A673 (cell line): Measurements from ENCODE around the gene EEPD1. TPM values are rescaled to one million over a fixed set of nuclear protein-coding genes. Genes with fewer than 3 reads are reported as not detected.
A peak's percentile ranks its signal among the peaks of the same experiment; 100 is the strongest.
"Not testable (repeated sequence)": the region's sequence is repeated elsewhere in the genome, so short reads cannot be mapped to it uniquely, and the experiment has no call there.

Experiments used
- BruUV-seq: library from RNA; stranded (reverse); fragments of 400-500 nt; replicated peaks from 2 replicates; lab custom pipeline; 2021; lab: Mats Ljungman, UMichigan
- CTCF ChIA-PET: fragments of 300-600 bp; sonication (Branson Sonifier 250); formaldehyde crosslinking; loops from one replicate; lab custom pipeline; 2022; ENCODE audit warnings: antibody characterized with exemption; lab: Charles Lee
- POLR2A ChIA-PET: fragments of 300-600 bp; sonication (Branson Sonifier 250); formaldehyde crosslinking; loops from one replicate; lab custom pipeline; 2022; ENCODE audit warnings: antibody characterized with exemption; ENCODE audit not compliant: low non-redundant PET; lab: Charles Lee
- DNase-seq: peaks from one replicate; pipeline ENCODE4 v3.0.0-alpha.2; 2015; ENCODE audit warnings: low spot score
- H3K27ac ChIP-seq: fragments of 200-600 bp; sonication (generic); 2 replicates; pipeline ENCODE4 v1.5.1; 2016; ENCODE audit warnings: mixed run types, low read depth, mild to moderate bottlenecking, mixed read lengths, antibody characterized with exemption, low read length; ENCODE audit not compliant: poor library complexity, severe bottlenecking
- H3K27me3 ChIP-seq: fragments of 200-600 bp; sonication (generic); replicated peaks from 2 replicates; pipeline ENCODE4 v1.6.1; 2017; ENCODE audit warnings: mixed run types, low read depth, mild to moderate bottlenecking, mixed read lengths, antibody characterized with exemption, low read length; ENCODE audit not compliant: insufficient read depth, poor library complexity
- H3K36me3 ChIP-seq: fragments of 200-600 bp; sonication (generic); 2 replicates; pipeline ENCODE4 v1.6.1; 2016; ENCODE audit warnings: mixed run types, mild to moderate bottlenecking, mixed read lengths, antibody characterized with exemption, low read length; ENCODE audit not compliant: insufficient read depth, poor library complexity, severe bottlenecking
- H3K4me1 ChIP-seq: fragments of 200-600 bp; sonication (generic); 2 replicates; pipeline ENCODE4 v1.6.1; 2017; ENCODE audit warnings: mixed run types, mild to moderate bottlenecking, mixed read lengths, antibody characterized with exemption, low read length; ENCODE audit not compliant: insufficient read depth, poor library complexity, severe bottlenecking
- H3K4me3 ChIP-seq: fragments of 200-600 bp; sonication (generic); 2 replicates; pipeline ENCODE4 v1.5.1; 2016; ENCODE audit warnings: low read depth, mixed run types, mild to moderate bottlenecking, mixed read lengths, low read length; ENCODE audit not compliant: poor library complexity, severe bottlenecking
- H3K9me3 ChIP-seq: fragments of 200-600 bp; sonication (generic); 2 replicates; pipeline ENCODE4 v1.6.1; 2016; ENCODE audit warnings: mixed run types, low read depth, mild to moderate bottlenecking, mixed read lengths, antibody characterized with exemption, low read length; ENCODE audit not compliant: poor library complexity, severe bottlenecking
- EZH2 ChIP-seq: fragments of 200-600 bp; sonication (generic); IDR thresholded peaks from 2 replicates; pipeline ENCODE4 v1.6.1; 2017; ENCODE audit warnings: borderline replicate concordance, low read depth, mild to moderate bottlenecking, mixed read lengths, antibody characterized with exemption, low read length; ENCODE audit not compliant: poor library complexity, severe bottlenecking
- intact Hi-C: fragments of 100-400 bp; cut with micrococcal nuclease; formaldehyde crosslinking; loops from one replicate; pipeline ENCODE4 v1.10.0; 2022; ENCODE audit not compliant: unreplicated experiment
- total RNA-seq: library from RNA; stranded (reverse); gene quantifications from 2 replicates; pipeline ENCODE4 v1.2.3, GENCODE V29; 2021
- TF ChIP-seq, protein P1 (sequence below): fragments of 300-800, 200-600 bp; sonication (generic); conservative IDR thresholded peaks from 2 replicates; pipeline ENCODE4 v1.5.1; 2017; ENCODE audit warnings: low read depth, mild to moderate bottlenecking, antibody characterized with exemption, low read length, moderate library complexity, mixed read lengths

EEPD1 gene
- total RNA-seq, 1 experiment from 2014 or later: 2.5 TPM

DNA sequence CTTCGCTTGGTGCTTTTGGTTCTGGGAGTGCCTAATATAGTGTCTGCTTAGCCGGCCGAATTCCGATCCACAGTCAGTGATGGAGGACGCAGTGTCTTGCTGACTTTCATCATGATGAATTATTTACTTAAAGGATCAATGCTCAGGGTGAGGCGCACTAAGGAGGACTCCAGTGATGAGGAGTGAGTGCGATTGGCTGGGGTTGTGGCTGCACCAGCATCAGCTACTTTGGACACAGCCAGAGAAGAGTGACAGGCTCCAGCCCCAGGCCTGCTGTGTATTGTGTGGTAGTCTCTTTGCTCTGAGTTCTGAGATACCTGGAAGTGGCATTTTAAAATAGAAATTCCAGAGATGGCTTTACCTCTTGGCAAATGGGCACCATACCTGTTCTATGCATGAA, 163.3 kb downstream of the EEPD1 start:
- intact Hi-C loops: no loop called here
- Histone ChIP-seq H3K4me1 (peaks cover 19% of the 10 kb centered on the region), H3K9me3 (no peaks in the 10 kb centered on the region), H3K36me3 (no peaks in the 10 kb centered on the region), H3K4me3 (no peak overlapping the region), H3K27ac (no peak overlapping the region), H3K27me3 (no peaks in the 10 kb centered on the region)
- ChIA-PET POLR2A (no interaction called here), CTCF (no interaction called here)
- BruUV-seq: no TSS peak
- TF ChIP-seq, protein P1, sequence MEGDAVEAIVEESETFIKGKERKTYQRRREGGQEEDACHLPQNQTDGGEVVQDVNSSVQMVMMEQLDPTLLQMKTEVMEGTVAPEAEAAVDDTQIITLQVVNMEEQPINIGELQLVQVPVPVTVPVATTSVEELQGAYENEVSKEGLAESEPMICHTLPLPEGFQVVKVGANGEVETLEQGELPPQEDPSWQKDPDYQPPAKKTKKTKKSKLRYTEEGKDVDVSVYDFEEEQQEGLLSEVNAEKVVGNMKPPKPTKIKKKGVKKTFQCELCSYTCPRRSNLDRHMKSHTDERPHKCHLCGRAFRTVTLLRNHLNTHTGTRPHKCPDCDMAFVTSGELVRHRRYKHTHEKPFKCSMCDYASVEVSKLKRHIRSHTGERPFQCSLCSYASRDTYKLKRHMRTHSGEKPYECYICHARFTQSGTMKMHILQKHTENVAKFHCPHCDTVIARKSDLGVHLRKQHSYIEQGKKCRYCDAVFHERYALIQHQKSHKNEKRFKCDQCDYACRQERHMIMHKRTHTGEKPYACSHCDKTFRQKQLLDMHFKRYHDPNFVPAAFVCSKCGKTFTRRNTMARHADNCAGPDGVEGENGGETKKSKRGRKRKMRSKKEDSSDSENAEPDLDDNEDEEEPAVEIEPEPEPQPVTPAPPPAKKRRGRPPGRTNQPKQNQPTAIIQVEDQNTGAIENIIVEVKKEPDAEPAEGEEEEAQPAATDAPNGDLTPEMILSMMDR: no peak
- TF ChIP-seq EZH2: no peak
- DNase-seq: no peak

DNA sequence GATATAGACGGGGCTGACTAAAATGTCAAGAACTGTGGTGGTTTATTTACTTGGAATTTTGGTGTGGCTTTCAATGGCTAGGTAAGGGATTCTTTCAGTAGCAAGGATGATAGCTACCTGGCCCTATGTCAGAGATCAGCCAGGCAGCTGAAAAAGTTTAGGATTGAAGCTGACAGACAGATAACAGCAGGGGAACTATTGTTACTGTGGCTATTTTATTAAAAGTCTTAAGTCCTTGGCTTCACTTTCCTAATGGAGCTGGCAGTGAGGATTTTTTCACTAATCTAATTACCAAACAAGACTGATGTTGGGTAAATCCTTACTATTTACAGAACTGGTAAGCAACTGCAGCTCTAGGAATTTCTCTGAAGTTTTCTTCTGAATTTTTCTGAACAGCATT, 164.2 kb downstream of the EEPD1 start:
- CTCF ChIA-PET: no interaction called here
- no TSS peak for BruUV-seq
- no peak overlapping the region for H3K27ac ChIP-seq
- POLR2A ChIA-PET: no interaction called here
- no peaks in the 10 kb centered on the region for H3K27me3 ChIP-seq
- DNase-seq: peak; percentile 9
- peaks cover 19% of the 10 kb centered on the region for H3K4me1 ChIP-seq
- intact Hi-C loops: no loop called here
- H3K4me3 ChIP-seq: no peak overlapping the region
- H3K36me3 ChIP-seq: no peaks in the 10 kb centered on the region
- TF ChIP-seq, protein P1: no peak
- no peak for TF ChIP-seq EZH2
- H3K9me3 ChIP-seq: no peaks in the 10 kb centered on the region

DNA sequence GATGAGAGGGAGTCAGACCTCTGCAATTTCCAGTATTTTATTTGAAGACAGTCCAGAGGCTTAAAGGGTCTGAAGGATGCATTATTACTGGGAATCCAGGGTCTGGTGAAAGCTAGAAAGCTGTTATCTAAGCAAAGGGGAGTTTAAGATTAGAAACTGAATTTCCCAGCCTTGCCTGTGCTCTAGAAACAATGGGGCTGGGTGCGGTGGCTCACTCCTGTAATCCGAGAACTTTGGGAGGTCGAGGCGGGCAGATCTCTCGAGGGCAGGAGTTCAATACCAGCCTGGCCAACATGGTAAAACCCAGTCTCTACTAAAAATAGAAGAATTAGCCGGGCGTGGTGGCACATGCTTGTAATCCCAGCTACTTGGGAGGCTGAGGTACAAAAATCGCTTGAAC, 165.1 kb downstream of the EEPD1 start:
- DNase-seq: no peak
- ChIA-PET CTCF (interaction anchor here (1.3 kb wide), 1 partner anchor 342 kb away, joined by 4 read pairs; no protein-coding TSS in a partner anchor), POLR2A (no interaction called here)
- no peak for TF ChIP-seq EZH2
- TF ChIP-seq, protein P1: no peak
- peaks cover 19% of the 10 kb centered on the region for H3K4me1 ChIP-seq
- no peak overlapping the region for H3K4me3 ChIP-seq
- no TSS peak for BruUV-seq
- no peaks in the 10 kb centered on the region for H3K27me3 ChIP-seq
- H3K36me3 ChIP-seq: no peaks in the 10 kb centered on the region
- no peaks in the 10 kb centered on the region for H3K9me3 ChIP-seq
- no peak overlapping the region for H3K27ac ChIP-seq
- intact Hi-C loops: loop anchor here (2.0 kb wide), 1 partner anchor 333 kb away; no protein-coding TSS in a partner anchor

DNA sequence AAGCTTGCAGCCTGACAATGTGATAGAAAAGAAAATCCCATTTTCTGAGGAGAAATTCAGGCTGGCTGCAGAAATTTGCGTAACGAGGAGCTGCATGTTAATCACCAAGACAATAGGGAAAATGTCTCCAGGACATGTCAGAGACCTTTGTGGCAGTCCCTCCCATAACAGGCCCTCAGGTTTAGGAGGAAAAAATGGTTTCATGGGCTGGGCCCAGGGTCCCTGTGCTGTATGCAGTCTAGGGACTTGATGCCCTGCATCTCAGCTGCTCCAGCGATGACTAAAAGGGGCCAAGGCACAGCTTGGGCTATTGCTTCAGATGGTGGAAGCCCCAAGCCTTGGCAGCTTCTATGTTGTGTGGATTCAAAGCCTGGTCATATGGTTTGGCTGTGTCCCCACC, 168.2 kb downstream of the EEPD1 start:
- H3K27ac ChIP-seq, H3K27me3 ChIP-seq, H3K9me3 ChIP-seq, intact Hi-C loops, H3K36me3 ChIP-seq, BruUV-seq, POLR2A ChIA-PET, H3K4me3 ChIP-seq, DNase-seq: not testable (repeated sequence)
- CTCF ChIA-PET: interaction anchor here (1.4 kb wide), 1 partner anchor 336 kb away, joined by 3 read pairs; no protein-coding TSS in a partner anchor
- peaks cover 12% of the 10 kb centered on the region for H3K4me1 ChIP-seq
